ENCODE results near the gene KDM4D. TPM values are rescaled to one million over a fixed set of nuclear protein-coding genes. Genes with fewer than 3 reads are reported as not detected.
A peak's percentile ranks its signal among the peaks of the same experiment; 100 is the strongest.

The KDM4D gene
- total RNA-seq, 1 experiment from 2014 or later: 3.3 TPM

DNA sequence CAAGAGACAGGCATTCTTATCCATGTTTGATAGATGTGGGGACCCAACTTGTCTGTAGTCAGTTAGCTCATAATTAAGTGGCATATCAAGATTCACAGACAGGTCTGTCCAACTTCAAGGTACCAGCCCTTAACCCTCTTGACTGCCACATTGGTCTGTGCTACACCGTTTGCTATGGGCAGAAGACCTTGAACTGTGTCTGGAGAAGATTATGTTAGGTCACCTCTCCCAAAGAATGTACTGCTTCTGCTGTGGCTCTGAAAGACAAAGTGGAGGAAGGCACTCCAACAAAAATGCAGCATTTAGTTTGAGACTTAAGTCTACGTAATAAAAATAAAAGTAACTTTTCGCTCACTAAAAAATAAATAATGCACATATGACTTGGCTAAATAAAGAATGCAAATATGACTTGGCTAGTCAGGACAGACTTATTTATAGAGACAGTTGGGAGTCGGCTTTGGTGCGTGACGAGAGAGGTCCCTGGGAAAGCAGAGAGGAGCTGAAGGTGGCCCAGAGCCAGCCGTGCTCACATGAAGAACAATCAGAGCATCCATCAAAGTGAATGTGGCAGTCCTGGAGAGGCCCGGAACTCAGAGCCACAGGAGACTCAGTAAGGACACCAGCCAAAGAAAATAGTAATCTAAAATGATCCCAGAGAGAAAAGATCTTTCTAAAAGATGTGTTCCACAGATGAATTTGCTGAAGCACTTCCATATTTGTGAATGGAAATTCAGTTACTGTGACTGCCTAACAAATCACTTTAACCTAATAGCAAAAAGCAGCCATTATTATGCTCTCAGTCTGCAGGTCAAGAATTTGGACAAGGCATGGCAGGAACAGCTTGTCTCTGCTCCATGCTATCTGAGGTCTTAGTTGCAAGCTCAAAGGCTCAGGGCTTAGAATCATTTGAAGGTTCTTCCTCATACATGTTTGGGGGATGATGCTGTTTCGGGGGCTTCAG, 35.1 kb upstream of the KDM4D start:
- H3K27me3 ChIP-seq (ENCODE audit: control insufficient read depth, insufficient read depth, low read length): no peaks in the 10 kb centered on the region; the same call in 1 of the 2 replicates
- no peaks in the 10 kb centered on the region for H3K36me3 ChIP-seq (replicated peaks; ENCODE audit: control insufficient read depth, insufficient read depth, low read length)
- DNase-seq: no peak
- H3K4me3 ChIP-seq (ENCODE audit: insufficient read depth, low read depth, low read length): no peak overlapping the region

DNA sequence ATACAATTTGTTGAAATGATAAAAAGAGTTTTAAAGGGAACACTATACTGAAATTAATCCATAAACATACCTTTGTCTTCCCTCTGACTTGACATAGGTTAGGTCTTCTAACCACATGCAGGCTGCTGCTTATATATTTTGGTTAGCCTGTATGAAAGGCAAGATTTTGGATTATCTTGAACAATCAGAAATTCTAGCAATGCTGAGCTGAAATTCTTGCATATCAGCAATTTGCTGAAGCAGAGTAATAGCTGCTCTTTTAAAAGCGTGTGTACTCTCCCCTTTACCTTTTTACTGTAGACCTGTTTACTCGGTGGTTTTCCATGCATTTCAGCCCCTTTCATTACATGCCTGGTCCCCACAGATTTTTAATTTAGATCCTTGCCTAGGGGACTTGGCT, 34.2 kb upstream of the KDM4D start:
- Histone ChIP-seq H3K27me3 (ENCODE audit: control insufficient read depth, insufficient read depth, low read length) (no peaks in the 10 kb centered on the region; the same call in 1 of the 2 replicates), H3K36me3 (replicated peaks; ENCODE audit: control insufficient read depth, insufficient read depth, low read length) (no peaks in the 10 kb centered on the region), H3K4me3 (ENCODE audit: insufficient read depth, low read depth, low read length) (no peak overlapping the region)
- no peak for DNase-seq

DNA sequence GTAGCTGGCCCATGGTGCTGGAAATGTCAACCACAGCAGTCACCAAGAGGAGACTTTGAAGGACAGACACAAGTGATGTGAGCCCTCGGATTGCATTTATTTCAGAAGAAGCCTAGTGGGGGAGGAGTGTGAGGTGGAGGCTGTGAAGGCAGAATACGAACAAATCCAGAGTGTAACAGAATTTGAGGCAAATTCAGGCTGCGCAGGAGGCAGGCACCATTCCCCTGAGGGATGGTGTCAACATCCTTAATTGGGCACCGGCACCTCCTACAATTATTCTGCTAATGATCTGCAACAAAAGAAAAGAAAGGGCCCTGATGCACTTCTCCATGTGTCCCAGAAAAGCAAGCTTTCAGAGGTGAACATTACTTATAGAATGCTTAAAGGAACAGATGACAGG, 32.4 kb upstream of the KDM4D start:
- H3K36me3 ChIP-seq (replicated peaks; ENCODE audit: control insufficient read depth, insufficient read depth, low read length): no peaks in the 10 kb centered on the region
- no peak overlapping the region for H3K4me3 ChIP-seq (ENCODE audit: insufficient read depth, low read depth, low read length)
- H3K27me3 ChIP-seq (ENCODE audit: control insufficient read depth, insufficient read depth, low read length): no peaks in the 10 kb centered on the region; the same call in 1 of the 2 replicates
- DNase-seq: no peak

DNA sequence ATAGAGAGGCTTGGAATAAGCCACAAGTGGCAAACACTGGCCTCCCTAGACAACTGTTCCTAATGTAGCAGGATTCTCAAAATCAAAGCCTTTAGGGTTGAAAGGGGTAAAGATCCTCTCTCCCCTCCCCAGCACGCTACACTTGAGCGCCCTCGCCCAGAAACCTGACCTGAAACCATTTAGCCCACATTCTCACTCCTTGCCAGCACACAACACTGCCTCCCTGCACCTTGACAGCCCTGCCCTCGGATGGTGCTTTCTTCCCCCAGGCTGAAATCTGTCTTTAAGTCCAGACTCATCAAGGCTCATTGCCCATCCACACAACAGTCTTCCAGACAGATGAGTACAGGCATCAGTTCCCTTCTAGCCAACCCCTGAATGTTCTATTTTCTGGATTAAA, 26.7 kb upstream of the KDM4D start:
- Histone ChIP-seq H3K27me3 (ENCODE audit: control insufficient read depth, insufficient read depth, low read length) (no peaks in the 10 kb centered on the region), H3K36me3 (replicated peaks; ENCODE audit: control insufficient read depth, insufficient read depth, low read length) (no peaks in the 10 kb centered on the region)
- DNase-seq: no peak

DNA sequence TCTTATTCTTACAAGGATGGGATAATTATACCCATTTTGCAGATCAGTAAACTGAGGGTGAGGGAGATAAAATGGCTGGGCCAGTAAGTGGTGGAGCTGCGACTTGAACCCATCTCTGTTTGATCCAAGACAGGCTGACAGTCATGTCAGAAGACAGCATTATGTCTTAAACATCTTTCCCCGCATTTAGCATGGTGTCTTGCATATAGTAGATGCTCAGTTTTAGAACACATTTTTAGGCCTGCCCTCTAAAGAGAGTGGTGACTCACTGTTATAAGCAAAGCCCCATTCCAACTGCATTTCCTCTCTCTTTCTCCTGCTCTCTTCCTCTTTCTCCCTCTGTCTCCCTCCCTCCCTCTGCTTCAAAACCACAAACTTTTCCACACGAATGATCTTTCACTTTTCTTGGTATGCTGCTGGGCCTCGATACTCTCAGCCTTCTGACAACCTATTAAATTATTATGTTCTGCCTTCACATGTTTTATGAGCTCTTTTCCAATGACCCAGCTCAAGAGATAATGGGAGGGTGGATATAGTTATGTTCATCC, 25.4 kb upstream of the KDM4D start:
- no peak for DNase-seq
- Histone ChIP-seq H3K4me3 (ENCODE audit: insufficient read depth, low read depth, low read length) (no peak overlapping the region), H3K36me3 (replicated peaks; ENCODE audit: control insufficient read depth, insufficient read depth, low read length) (no peaks in the 10 kb centered on the region), H3K27me3 (ENCODE audit: control insufficient read depth, insufficient read depth, low read length) (no peaks in the 10 kb centered on the region)

More for the DNA sequence above, 26.7 kb upstream of the KDM4D start:
- no peak overlapping the region for H3K4me3 ChIP-seq (ENCODE audit: insufficient read depth, low read depth, low read length)

DNA sequence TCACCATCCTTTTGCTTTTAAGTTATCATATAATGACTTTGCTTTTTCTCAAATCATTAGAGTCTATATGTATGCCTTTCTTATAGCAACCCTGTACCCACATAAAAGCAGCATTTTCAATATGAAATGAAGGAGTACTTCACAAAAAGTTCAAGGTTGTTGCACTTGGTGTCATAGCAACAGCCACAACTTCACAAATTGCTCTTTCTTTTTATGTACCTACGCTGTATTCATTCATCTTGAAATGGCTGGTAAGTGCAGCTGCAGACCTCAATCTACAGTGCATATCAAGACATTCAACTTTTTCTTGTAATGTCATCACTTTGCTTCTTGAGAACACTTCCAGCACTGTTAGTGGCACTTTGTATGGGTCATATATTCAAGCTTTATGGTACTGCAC, 18.8 kb upstream of the KDM4D start:
- Histone ChIP-seq H3K36me3 (replicated peaks; ENCODE audit: control insufficient read depth, insufficient read depth, low read length) (no peaks in the 10 kb centered on the region), H3K27me3 (ENCODE audit: control insufficient read depth, insufficient read depth, low read length) (no peaks in the 10 kb centered on the region), H3K4me3 (ENCODE audit: insufficient read depth, low read depth, low read length) (no peak overlapping the region)
- no peak for DNase-seq

GRCh38 chr11:94956963-94957362, 16.5 kb upstream of the KDM4D start:
- DNase-seq: no peak
- no peak overlapping the region for H3K4me3 ChIP-seq (ENCODE audit: insufficient read depth, low read depth, low read length)
- peaks cover 1% of the 10 kb centered on the region; the same call in 1 of the 2 replicates for H3K36me3 ChIP-seq (replicated peaks; ENCODE audit: control insufficient read depth, insufficient read depth, low read length)
- no peaks in the 10 kb centered on the region for H3K27me3 ChIP-seq (ENCODE audit: control insufficient read depth, insufficient read depth, low read length)

DNA sequence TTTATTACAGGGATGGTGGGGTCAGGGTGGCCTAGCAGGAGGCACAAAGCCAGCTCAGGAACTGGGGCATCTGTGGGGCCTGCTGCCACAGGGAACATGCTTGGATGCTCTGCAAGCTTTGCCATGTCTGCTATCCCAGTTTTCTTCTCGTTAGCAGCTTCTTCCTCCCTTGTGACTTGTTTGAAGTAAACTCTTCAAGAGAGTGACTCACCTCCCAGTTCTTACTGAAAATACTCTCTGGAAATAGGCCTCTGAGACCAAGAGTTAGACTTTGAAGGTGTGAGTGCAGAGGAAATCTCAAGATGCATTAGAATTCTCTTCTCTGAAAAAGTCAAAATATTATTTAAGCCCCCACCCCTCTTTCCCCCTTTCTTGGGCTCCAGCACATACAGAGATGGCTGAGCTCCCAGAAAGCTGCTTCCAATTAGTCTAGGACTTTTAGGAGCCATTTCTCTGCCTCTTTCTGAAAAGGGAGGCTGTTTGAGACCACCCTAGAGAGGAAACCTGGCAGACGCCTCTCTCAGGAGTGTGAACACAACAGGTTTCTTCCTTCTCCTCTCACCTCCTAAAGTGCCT, 15.3 kb upstream of the KDM4D start:
- Histone ChIP-seq H3K36me3 (replicated peaks; ENCODE audit: control insufficient read depth, insufficient read depth, low read length) (peaks cover 1% of the 10 kb centered on the region; the same call in 1 of the 2 replicates), H3K27me3 (ENCODE audit: control insufficient read depth, insufficient read depth, low read length) (no peaks in the 10 kb centered on the region), H3K4me3 (ENCODE audit: insufficient read depth, low read depth, low read length) (no peak overlapping the region)
- DNase-seq: no peak

GRCh38 chr11:94959179-94959578, 14.3 kb upstream of the KDM4D start:
- DNase-seq: no peak
- no peaks in the 10 kb centered on the region for H3K27me3 ChIP-seq (ENCODE audit: control insufficient read depth, insufficient read depth, low read length)
- no peak overlapping the region for H3K4me3 ChIP-seq (ENCODE audit: insufficient read depth, low read depth, low read length)
- H3K36me3 ChIP-seq (replicated peaks; ENCODE audit: control insufficient read depth, insufficient read depth, low read length): peaks cover 5% of the 10 kb centered on the region

GRCh38 chr11:94960488-94960887, 13.0 kb upstream of the KDM4D start:
- Histone ChIP-seq H3K36me3 (replicated peaks; ENCODE audit: control insufficient read depth, insufficient read depth, low read length) (peaks cover 11% of the 10 kb centered on the region), H3K27me3 (ENCODE audit: control insufficient read depth, insufficient read depth, low read length) (no peaks in the 10 kb centered on the region), H3K4me3 (ENCODE audit: insufficient read depth, low read depth, low read length) (no peak overlapping the region)
- DNase-seq: no peak

- peaks cover 14% of the 10 kb centered on the region for H3K36me3 ChIP-seq (replicated peaks; ENCODE audit: control insufficient read depth, insufficient read depth, low read length)
- H3K27me3 ChIP-seq (ENCODE audit: control insufficient read depth, insufficient read depth, low read length): no peaks in the 10 kb centered on the region
- DNase-seq: no peak
- no peak overlapping the region for H3K4me3 ChIP-seq (ENCODE audit: insufficient read depth, low read depth, low read length)
Observed at GRCh38 chr11:94961255-94961654, 12.3 kb upstream of the KDM4D start.

DNA sequence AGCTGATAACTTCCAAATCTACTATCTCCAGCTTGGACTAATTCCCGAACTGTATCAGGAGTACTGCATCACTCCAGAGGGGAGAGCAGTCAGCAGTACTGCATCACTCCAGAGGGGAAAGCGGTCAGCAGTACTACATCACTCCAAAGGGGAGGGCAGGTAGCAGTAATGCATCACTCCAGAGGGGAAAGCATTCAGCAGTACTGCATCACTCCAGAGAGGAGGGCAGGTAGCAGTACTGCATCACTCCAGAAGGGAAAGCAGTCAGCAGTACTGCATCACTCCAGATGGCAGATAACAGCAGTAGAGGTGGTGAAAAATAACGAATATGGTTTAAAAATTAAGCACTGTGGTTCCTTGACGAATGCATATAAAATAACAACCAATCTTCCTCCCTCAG, 8.6 kb upstream of the KDM4D start:
- Histone ChIP-seq H3K4me3 (ENCODE audit: insufficient read depth, low read depth, low read length) (no peak overlapping the region), H3K36me3 (replicated peaks; ENCODE audit: control insufficient read depth, insufficient read depth, low read length) (peaks cover 27% of the 10 kb centered on the region), H3K27me3 (ENCODE audit: control insufficient read depth, insufficient read depth, low read length) (no peaks in the 10 kb centered on the region)
- DNase-seq: peak; percentile 4

DNA sequence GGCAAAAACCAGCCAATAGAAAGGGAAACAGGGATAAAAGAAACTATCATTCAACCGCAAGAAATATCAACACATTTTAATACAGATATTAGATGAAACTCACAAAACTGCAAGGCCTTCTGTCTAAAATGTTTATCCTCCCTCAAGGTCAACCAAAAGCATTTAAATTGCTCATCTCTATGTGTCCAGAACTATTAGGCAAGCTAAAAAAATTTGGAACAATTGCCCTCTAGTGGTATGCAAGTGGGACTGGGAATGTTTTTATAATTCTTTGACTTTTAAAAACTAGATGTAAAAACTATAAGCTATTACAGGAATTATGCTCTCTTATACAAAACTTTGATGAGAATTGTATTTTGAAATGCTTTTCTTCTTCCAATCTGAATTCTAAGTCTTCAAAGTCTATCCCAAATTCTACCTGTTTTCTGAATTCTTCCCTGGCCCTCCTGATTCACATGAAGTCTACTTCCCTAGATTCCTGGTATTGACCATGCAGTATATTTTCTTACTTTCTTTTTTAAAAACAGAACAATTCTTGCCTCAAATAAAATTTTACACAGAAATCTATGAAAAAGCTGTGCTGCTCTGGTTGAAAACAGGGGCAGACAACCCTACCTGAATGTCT, 5.1 kb upstream of the KDM4D start:
- DNase-seq: peak; percentile 6
- Histone ChIP-seq H3K36me3 (replicated peaks; ENCODE audit: control insufficient read depth, insufficient read depth, low read length) (peaks cover 34% of the 10 kb centered on the region), H3K4me3 (ENCODE audit: insufficient read depth, low read depth, low read length) (no peak overlapping the region), H3K27me3 (ENCODE audit: control insufficient read depth, insufficient read depth, low read length) (no peaks in the 10 kb centered on the region)

GRCh38 chr11:94972700-94973098, 810 bp upstream of the KDM4D start:
- peak overlapping the region; percentile 90 for H3K4me3 ChIP-seq (ENCODE audit: insufficient read depth, low read depth, low read length)
- H3K27me3 ChIP-seq (ENCODE audit: control insufficient read depth, insufficient read depth, low read length): no peaks in the 10 kb centered on the region
- peaks cover 23% of the 10 kb centered on the region for H3K36me3 ChIP-seq (replicated peaks; ENCODE audit: control insufficient read depth, insufficient read depth, low read length)
- no peak for DNase-seq
